ENCODE measurements around the gene GGNBP2.

The GGNBP2 gene

GRCh38 chr17:36566081-36566480 is 21.4 kb downstream of the GGNBP2 start:
- no peak for DNase-seq

- no peak for DNase-seq
These were observed 30.3 kb downstream of the GGNBP2 start for GRCh38 chr17:36575028-36575427.

DNA sequence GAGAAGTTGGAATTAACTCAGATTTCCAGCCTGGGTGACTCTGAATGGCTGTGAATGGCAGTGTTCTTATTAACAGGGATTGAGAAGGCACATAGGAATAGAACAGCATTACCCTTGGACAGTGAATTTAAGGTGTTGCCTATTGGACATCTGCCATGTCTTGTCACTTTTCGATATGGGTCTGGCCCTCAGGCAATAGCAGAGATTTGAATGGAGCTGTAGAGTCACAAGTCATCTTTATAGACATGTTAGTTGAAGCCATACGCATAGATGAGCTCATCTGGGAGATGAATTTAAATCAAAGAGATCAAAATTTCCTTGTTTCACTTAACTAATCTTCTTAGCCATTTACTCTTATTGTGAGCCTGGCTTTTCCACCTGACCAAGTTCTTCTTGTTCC is 32.1 kb downstream of the GGNBP2 start:
- no peak for DNase-seq

- no peak for DNase-seq
These were observed 34.0 kb downstream of the GGNBP2 start for GRCh38 chr17:36578671-36579070.

GRCh38 chr17:36583787-36584186 is 39.1 kb downstream of the GGNBP2 start:
- no peak for DNase-seq

DNA sequence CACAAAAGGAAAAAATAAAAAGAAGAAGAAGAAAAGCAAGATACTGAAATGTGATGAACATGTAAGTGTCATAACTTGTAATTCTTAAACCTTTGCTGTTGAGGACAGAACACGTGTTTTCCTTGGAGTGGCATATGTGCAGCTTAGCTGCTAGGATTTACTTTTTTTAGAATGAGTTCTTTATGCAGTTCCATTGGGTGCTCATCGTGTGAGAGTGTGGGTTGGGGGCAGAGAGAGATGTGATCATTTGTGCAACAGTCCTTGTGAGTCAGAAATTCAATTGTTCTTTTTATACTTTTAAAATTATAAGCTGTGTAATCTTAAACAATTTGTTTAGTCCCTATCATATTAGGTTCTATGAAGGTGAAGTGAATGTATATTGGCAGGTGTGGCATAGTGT is 41.4 kb downstream of the GGNBP2 start:
- no peak for DNase-seq

- DNase-seq: no peak
These were observed 45.4 kb downstream of the GGNBP2 start for GRCh38 chr17:36590082-36590481.

DNA sequence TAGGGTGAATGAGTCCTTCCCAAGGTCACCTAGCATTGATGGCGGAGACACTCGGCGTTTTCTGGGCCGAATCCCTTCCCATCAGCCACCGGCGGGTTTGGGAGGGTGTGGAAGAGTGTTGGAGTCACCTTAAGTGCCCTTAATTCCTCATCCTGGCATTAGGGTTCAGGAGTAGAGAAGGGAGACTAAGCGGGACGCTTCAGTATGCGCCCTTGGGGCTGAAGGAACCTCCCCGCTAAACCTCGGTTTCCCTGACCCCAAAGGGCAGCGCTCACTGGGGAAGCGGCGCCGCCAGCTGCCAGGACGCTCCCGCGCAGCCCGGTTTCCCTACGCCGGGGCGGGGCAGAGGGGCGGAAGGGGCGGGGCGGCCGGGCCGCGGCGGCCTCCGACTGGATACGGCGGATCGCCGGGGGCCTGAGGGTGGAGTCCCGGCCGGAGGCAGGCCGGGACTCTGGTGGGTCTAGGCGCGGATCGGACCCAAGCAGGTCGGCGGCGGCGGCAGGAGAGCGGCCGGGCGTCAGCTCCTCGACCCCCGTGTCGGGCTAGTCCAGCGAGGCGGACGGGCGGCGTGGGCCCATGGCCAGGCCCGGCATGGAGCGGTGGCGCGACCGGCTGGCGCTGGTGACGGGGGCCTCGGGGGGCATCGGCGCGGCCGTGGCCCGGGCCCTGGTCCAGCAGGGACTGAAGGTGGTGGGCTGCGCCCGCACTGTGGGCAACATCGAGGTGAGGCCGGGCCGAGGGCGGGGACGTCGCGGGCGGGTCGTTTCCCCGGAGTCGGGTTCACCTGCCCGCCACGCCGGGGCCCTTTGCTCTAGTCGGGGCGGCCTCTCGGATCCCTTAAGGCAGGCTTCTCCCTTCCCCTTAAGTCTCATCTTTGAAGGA is 47.0 kb downstream of the GGNBP2 start, which contains the start of gene DHRS11:
Gene DHRS11, plus strand, starts transcription at position 446 of the 882 bp plus-strand sequence. Its CDS starts 131 bp downstream, at position 577.
- DNase-seq: peak; percentile 94

DNA sequence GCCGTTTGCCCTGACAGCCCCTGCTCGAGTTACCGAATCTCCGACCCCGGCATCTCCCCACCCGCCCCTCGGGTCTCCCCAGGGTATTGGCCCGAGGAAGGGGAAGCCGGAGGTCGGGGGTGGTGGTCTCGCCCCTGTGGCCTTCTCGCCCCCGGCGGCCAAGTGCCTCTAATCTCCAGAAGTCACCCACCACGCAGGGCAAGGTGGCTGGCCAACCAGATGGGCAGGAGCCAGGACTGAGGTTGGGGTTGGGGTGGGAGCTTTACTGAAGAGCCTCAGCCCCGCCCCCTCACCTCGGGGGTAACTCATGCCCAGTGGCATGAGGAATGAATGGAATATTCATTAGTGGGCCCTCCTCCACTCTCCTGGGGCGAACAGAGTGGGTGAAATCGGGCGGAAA is 47.6 kb downstream of the GGNBP2 start:
- peak; percentile 77 for DNase-seq

DNA sequence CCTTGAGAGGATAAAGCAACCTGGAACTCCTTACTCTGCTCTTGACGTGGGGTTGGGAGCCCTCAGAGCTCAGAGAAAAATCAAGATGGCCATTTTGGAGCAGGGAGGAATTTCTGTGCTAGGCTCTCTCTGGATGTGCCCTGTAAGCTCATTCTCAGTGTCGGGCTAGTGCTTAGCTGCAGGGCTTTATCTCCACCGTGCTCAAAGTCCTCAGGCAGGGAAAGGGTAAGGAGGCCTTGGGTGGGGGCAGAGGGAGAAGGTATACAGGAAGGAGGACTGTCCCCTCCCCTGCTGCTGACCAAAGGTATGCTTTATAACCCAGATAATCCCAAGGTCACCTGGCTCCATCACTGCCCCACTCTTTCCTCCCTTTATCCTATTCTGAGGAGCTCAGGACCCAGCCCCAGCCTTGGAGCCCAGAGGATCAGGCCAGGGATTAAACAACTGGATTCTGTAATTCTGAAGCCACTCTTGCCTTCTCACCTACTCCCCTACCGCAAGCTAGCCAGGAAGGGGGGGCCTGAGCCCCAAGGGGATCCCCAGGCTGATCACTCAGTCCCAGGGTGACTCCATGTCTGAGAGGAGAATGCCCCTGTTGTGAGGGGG is 48.1 kb downstream of the GGNBP2 start:
- peak; percentile 40 for DNase-seq

DNA sequence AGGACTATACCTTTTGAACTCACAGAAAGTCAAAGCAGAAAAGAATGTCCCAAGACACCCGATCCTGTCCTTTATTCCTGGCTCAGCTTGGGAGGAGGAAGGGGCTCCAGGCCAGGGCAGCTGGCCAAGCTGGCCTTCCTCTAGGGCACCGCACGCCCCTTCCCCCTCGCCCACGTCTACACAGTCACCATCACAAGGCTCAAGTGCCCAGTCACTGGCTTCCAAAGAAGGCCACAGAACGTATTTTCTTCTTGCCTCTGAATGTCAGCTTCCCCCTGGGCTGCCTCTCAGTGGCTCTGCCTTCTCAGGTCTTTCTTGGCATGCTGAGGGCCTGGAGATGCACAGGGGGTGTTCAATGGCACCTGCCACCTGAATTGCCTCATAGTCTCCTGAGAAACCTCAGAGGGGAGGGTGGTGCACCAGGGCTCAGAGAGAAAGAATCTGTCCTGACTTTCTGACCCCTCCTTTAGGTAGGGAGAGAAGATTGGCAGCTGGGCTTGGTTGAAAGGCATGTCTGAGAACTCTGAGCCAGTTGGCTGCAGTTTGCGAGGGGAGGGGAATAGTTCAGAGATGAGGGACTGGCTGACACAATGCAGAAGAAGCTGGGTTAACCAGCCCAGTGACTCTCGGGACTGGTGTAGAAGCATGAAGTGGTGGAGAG is 49.1 kb downstream of the GGNBP2 start:
- DNase-seq: peak; percentile 89

DNA sequence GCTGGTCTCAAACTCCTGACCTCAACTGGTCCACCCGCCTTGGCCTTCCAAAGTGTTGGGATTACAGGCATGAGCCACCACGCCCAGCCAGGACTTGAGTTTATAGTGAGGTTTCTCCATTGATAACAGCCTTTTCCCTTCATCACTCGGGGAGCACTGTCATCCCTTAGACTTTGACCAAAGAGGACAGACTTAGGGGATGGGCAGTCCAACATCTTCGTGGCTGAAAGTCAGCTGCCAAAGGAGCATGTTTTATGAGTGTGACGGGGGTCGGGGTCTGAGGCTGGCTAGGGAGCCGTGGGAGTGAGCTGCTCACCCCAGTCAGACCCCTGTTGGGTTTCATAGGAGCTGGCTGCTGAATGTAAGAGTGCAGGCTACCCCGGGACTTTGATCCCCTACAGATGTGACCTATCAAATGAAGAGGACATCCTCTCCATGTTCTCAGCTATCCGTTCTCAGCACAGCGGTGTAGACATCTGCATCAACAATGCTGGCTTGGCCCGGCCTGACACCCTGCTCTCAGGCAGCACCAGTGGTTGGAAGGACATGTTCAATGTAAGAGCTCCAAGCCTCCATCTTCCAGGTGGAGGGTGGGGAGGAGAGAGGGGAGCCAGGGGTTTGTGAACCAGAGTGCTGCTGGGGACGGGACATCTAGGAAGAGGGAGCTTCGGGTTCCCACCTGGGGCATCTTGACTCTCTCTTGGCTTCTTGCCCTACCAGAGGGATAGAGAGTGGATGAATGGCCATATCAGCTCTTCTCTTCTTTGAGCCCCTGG is 50.1 kb downstream of the GGNBP2 start:
- peak; percentile 52 for DNase-seq

GRCh38 chr17:36597226-36597625 is 52.5 kb downstream of the GGNBP2 start:
- DNase-seq: no peak

DNA sequence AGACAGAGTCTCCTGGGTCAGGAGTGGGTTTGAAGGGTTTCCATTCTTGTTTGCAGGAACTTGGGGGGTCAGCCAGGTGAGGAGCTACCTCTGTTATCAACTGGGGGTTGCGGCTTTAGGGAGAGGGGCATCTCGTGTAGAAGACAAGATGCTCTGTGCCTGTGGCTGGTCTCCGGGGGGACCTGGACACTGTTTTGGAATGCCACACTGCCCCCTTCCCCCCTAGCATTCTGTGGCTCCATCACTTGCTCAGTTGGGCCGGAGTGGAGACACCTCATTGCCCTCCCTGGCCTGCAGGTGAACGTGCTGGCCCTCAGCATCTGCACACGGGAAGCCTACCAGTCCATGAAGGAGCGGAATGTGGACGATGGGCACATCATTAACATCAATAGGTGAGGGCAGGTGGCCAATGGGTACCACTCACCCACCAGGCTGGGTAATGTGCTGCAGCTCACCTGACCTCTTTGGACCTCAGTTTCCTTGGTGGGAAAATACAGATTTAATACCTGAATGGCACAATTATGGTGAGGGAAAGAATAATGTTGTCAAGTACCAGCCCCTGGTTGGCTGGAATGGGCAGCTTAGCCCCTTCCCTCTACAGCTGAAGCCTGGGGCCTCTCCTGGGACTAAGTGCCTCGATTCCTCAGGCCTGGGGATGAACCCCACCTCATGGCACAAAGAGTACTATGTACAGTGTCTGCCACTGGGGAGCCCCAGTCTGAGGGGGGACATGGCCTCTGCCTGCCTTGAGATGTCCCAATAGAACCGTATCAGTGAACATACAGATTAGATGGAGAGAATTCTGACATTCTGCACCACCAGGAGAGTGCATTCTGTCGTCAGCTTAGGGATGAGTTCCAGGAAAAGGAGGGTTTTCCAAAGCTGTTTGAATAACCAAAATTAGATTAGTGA is 53.4 kb downstream of the GGNBP2 start:
- DNase-seq: no peak

DNA sequence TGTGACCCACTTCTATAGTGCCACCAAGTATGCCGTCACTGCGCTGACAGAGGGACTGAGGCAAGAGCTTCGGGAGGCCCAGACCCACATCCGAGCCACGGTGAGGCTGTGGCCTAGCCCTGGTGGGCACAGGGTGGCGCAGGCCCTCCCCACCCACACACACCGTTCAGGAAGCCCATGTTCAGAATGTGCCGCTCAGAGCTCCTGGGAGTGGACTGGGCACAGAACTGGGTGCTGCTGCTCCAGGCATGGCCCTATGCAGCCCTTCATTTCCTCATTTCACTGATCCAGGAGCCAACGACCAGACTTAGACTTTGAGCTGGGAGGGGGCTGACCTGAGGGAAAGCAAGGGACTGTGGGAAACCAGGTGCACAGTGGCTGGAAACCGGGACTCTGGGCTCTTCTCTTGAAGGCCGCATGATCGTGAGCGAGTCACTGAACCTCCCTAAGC is 54.3 kb downstream of the GGNBP2 start:
- DNase-seq: no peak

DNA sequence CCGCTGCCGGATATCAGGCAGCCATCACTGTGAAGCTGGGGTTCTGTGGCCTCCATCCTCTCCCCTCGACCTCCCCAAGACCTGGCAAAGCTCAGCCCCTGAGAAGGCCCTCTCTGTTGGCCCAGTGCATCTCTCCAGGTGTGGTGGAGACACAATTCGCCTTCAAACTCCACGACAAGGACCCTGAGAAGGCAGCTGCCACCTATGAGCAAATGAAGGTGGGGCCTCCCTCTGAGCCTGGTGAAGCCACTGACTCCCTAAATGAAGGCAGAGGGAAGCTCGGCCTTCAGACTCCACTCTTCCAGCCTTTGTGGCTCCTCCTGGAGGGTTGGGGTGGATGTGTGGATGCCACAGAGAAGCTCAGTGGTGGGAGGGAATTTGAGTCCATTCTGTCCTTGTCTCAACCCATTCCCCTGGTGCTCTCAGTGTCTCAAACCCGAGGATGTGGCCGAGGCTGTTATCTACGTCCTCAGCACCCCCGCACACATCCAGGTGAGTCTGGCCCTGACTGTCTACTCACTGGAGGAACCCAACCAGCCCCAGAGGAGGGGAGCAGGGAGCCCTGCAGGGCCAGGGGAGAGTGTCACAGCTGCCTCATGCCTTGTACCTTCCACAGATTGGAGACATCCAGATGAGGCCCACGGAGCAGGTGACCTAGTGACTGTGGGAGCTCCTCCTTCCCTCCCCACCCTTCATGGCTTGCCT is 55.0 kb downstream of the GGNBP2 start:
- DNase-seq: no peak

GRCh38 chr17:36600465-36600864 is 55.7 kb downstream of the GGNBP2 start:
- no peak for DNase-seq

DNA sequence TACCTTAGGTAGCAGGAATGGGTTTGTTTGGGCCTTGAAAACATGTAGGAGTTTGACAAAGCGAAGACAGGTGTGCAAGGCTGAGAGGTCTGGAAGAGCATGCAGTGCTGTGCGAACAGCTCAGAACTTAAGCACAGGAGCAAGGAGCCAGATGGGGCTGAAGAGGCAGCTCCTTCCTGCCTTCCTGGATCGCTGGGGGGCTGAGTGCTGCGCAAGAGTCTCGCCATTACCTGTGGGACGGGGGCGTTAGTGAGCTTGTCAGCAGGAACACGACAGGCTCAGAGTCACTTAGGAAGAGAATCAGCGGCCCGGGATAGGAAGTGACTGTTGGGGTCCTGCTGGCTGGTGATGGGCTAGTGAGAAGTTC is 56.2 kb downstream of the GGNBP2 start:
- DNase-seq: no peak

DNA sequence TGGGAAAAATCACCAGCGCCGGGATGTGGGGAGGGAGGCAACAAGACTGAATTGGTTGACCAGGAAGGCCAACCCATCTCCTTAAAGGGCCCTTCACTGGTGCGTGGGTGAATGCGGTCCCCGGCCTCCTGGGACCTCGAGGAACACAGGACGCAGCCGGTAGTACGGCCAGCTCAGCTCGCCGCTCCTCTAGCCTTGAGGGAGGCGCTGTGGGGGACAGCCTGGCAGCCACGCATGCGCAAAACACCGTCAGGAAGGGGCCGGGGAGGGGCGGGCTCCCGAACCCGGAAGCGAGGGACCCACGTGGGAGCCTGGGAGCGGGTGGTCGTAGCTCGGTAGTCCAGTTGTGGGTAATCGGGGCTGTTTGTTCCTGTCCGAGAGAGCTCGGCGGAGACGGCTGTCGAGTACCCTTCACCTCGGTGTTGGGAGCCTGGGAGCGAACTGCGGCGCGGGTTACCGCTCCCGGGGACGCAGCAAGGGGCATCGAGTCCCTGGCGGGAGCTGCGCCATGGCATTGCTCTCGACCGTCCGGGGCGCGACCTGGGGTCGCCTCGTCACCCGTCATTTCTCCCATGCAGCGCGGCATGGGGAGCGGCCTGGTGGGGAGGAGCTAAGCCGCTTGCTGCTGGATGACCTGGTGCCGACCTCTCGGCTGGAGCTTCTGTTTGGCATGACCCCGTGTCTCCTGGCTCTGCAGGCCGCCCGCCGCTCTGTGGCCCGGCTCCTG is 56.7 kb downstream of the GGNBP2 start, which contains the start of gene MRM1:
Gene MRM1, plus strand, starts transcription at position 281 of the 727 bp plus-strand sequence. Its CDS starts 228 bp downstream, at position 509.
- DNase-seq: peak; percentile 98

DNA sequence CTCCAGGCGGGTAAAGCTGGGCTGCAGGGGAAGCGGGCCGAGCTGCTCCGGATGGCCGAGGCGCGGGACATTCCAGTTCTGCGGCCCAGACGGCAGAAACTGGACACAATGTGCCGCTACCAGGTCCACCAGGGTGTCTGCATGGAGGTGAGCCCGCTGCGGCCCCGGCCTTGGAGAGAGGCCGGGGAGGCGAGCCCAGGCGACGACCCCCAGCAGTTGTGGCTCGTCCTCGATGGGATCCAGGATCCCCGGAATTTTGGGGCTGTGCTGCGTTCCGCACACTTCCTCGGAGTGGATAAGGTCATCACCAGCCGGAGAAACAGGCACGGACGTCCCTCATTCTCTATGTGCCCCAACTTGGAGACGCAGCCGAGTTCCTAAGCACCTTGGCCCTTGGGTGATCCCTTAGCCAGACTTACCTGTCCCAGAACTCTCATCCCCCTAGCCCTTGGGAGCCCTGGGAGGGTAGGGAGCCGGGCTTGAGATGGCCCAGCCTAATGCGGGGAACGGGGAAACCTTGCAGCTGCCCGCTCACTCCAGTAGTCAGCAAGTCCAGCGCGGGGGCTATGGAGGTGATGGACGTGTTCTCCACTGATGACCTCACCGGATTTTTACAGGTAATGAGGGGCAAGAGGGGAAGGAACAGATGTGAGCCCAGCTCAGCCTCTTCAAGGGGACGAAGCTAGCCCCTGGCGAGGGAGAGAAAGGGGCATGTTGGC is 57.5 kb downstream of the GGNBP2 start:
- DNase-seq: peak; percentile 85
